NB4 (cell line): Measurements from ENCODE around the gene CHD2.

ENCODE experiments used
- DNase-seq: peaks from one replicate; pipeline ENCODE4 v3.0.0; 2010; ENCODE audit warnings: low read depth
- H3K4me3 ChIP-seq: one replicate; pipeline ENCODE4 v1.5.1; 2011; ENCODE audit warnings: mild to moderate bottlenecking, low read depth, low read length, moderate library complexity
- CTCF ChIP-seq: IDR thresholded peaks from one replicate; pipeline ENCODE4 v1.5.1; 2012; ENCODE audit warnings: low read depth, low read length
- MAX ChIP-seq: IDR thresholded peaks from 2 replicates; pipeline ENCODE4 v1.6.1; 2011; ENCODE audit warnings: low read depth, low read length
- MYC ChIP-seq: IDR thresholded peaks from 2 replicates; pipeline ENCODE4 v1.6.1; 2011; ENCODE audit warnings: low read depth, low read length
- POLR2A ChIP-seq: IDR thresholded peaks from 2 replicates; pipeline ENCODE4 v1.6.1; 2011; ENCODE audit warnings: mild to moderate bottlenecking; ENCODE audit not compliant: insufficient read length; ENCODE audit errors: extremely low read depth

CHD2 gene

GRCh38 chr15:92925454-92925853 is 25.3 kb downstream of the CHD2 start:
- no peak for DNase-seq
- no peak for TF ChIP-seq MYC
- no peak for TF ChIP-seq MAX
- no peak for TF ChIP-seq CTCF
- no peak for TF ChIP-seq POLR2A
- no peak overlapping the region for H3K4me3 ChIP-seq

GRCh38 chr15:92928225-92928750 is 28.2 kb downstream of the CHD2 start:
- no peak for DNase-seq
- TF ChIP-seq MYC (no peak), CTCF (no peak), MAX (no peak), POLR2A (no peak)
- no peak overlapping the region for H3K4me3 ChIP-seq

GRCh38 chr15:92929002-92929401 is 28.9 kb downstream of the CHD2 start:
- DNase-seq: no peak
- TF ChIP-seq POLR2A (no peak), MYC (no peak)
- H3K4me3 ChIP-seq: no peak overlapping the region

GRCh38 chr15:92930054-92930621 is 30.0 kb downstream of the CHD2 start:
- H3K4me3 ChIP-seq: no peak overlapping the region
- TF ChIP-seq MYC: no peak
- TF ChIP-seq CTCF: no peak
- TF ChIP-seq POLR2A: no peak
- no peak for TF ChIP-seq MAX
- no peak for DNase-seq

GRCh38 chr15:92930776-92931175 is 30.7 kb downstream of the CHD2 start:
- TF ChIP-seq POLR2A (no peak), MAX (no peak)
- H3K4me3 ChIP-seq: no peak overlapping the region
- no peak for DNase-seq

GRCh38 chr15:92932946-92933649 is 33.0 kb downstream of the CHD2 start:
- no peak for DNase-seq
- no peak for TF ChIP-seq POLR2A
- TF ChIP-seq CTCF: no peak
- no peak for TF ChIP-seq MYC
- no peak for TF ChIP-seq MAX
- H3K4me3 ChIP-seq: no peak overlapping the region

GRCh38 chr15:92933831-92934230 is 33.7 kb downstream of the CHD2 start:
- TF ChIP-seq CTCF: no peak
- TF ChIP-seq MAX: no peak
- TF ChIP-seq POLR2A: no peak
- no peak for TF ChIP-seq MYC
- H3K4me3 ChIP-seq: no peak overlapping the region
- DNase-seq: no peak
